Keratinocyte (primary cell): Measurements from ENCODE around the gene YIPF2. TPM values are rescaled to one million over a fixed set of nuclear protein-coding genes. Genes with fewer than 3 reads are reported as not detected.

Experiments
- DNase-seq: peaks from one replicate; pipeline ENCODE4 v3.0.0-alpha.2; 2011; ENCODE audit warnings: low read depth, missing footprints, low spot score
- FAIRE-seq: peaks from 2 replicates; lab custom pipeline; 2011; peaks lifted over from hg19 to GRCh38; lab: Jason Lieb, UNC
- H2AFZ ChIP-seq: 2 replicates; pipeline ENCODE4 v1.6.0; 2012; ENCODE audit warnings: low read length, control low read depth, inconsistent platforms; ENCODE audit not compliant: control insufficient read depth
- H3K27ac ChIP-seq: 2 replicates; pipeline ENCODE4 v1.5.1; 2011; ENCODE audit warnings: low read length; ENCODE audit not compliant: control insufficient read depth, insufficient read depth
- H3K27me3 ChIP-seq: 3 replicates; pipeline ENCODE4 v1.6.0; 2011; ENCODE audit warnings: low read length; ENCODE audit not compliant: control insufficient read depth, insufficient read depth; ENCODE audit errors: extremely low read depth
- H3K36me3 ChIP-seq, 2 experiments: 2 replicates in 1 of 2; 3 replicates in 1 of 2; pipeline ENCODE4 v1.5.1; 2011; ENCODE audit warnings: low read length in 2 of 2, mild to moderate bottlenecking in 1 of 2; ENCODE audit not compliant: control insufficient read depth in 2 of 2, insufficient read depth in 2 of 2; ENCODE audit errors: extremely low read depth in 1 of 2
- H3K4me1 ChIP-seq: 3 replicates; pipeline ENCODE4 v1.5.1; 2011; ENCODE audit warnings: low read length; ENCODE audit not compliant: control insufficient read depth, insufficient read depth; ENCODE audit errors: extremely low read depth
- H3K4me2 ChIP-seq: 3 replicates; pipeline ENCODE4 v1.6.0; 2011; ENCODE audit warnings: low read depth, low read length; ENCODE audit not compliant: control insufficient read depth, insufficient read depth; ENCODE audit errors: extremely low read depth
- H3K4me3 ChIP-seq, 3 experiments: fragments of 200-600 bp in 1 of 3; sonication (generic) in 1 of 3; 2 replicates in 2 of 3; 3 replicates in 1 of 3; pipeline ENCODE4 v1.5.1; 2011 to 2016; ENCODE audit warnings: low read length in 3 of 3, mild to moderate bottlenecking in 3 of 3, control low read depth in 2 of 3, inconsistent platforms in 1 of 3, low read depth in 1 of 3, mixed read lengths in 1 of 3, mixed run types in 1 of 3, moderate library complexity in 1 of 3; ENCODE audit not compliant: control insufficient read depth in 2 of 3, insufficient read depth in 2 of 3; ENCODE audit errors: extremely low read depth in 1 of 3
- H3K79me2 ChIP-seq: 2 replicates; pipeline ENCODE4 v1.6.0; 2012; ENCODE audit warnings: low read length; ENCODE audit not compliant: control insufficient read depth, insufficient read depth
- H3K9ac ChIP-seq: 3 replicates; pipeline ENCODE4 v1.6.0; 2011; ENCODE audit warnings: low read length; ENCODE audit not compliant: control insufficient read depth, insufficient read depth; ENCODE audit errors: extremely low read depth
- H3K9me1 ChIP-seq: 3 replicates; pipeline ENCODE4 v1.6.0; 2011; ENCODE audit warnings: low read length; ENCODE audit not compliant: control insufficient read depth, insufficient read depth; ENCODE audit errors: extremely low read depth
- H3K9me3 ChIP-seq: 2 replicates; pipeline ENCODE4 v1.5.1; 2012; ENCODE audit warnings: low read depth, low read length; ENCODE audit not compliant: control insufficient read depth
- H4K20me1 ChIP-seq: 3 replicates; pipeline ENCODE4 v1.6.0; 2011; ENCODE audit warnings: low read length; ENCODE audit not compliant: control insufficient read depth, insufficient read depth; ENCODE audit errors: extremely low read depth
- CTCF ChIP-seq, 3 experiments: IDR thresholded peaks in 1 of 3; conservative IDR thresholded peaks in 1 of 3; optimal IDR thresholded peaks in 1 of 3; 2 replicates in 2 of 3; 3 replicates in 1 of 3; pipeline versions ENCODE3 to v1.5.1; 2011; ENCODE audit warnings: low read length in 3 of 3, mild to moderate bottlenecking in 3 of 3, moderate library complexity in 2 of 3, control low read depth in 1 of 3, inconsistent platforms in 1 of 3; ENCODE audit not compliant: insufficient read depth in 2 of 3; ENCODE audit errors: extremely low read depth in 1 of 3
- EZH2 ChIP-seq: IDR thresholded peaks from one replicate; pipeline ENCODE4 v1.6.1; 2012; ENCODE audit warnings: inconsistent platforms, mild to moderate bottlenecking, low read length, moderate library complexity
- dilution Hi-C: fragments of 300-500 bp; cut with MboI; formaldehyde crosslinking; loops from one replicate; pipeline ENCODE4 v1.7.0; 2020; ENCODE audit warnings: low sequenced_read_pairs; ENCODE audit not compliant: extremely low pct_ligation_motif_present
- polyA plus RNA-seq, 5 experiments: library from polyadenylated mRNA; depleted of rRNA in 3 of 5; stranded (reverse) in 3 of 5; stranded (forward) in 1 of 5; unstranded in 1 of 5; fragments of >200 nt; gene quantifications; 1 replicate in 1 of 5; 2 replicates in 3 of 5; 3 replicates in 1 of 5; pipeline versions ENCODE4 v1.2.1 to v1.2.3, GENCODE V29; 2011 to 2012; ENCODE audit warnings: missing spikeins in 2 of 5, low read depth in 1 of 5, low replicate concordance in 1 of 5

Gene YIPF2
- polyA plus RNA-seq, 1 donor (not counting 4 experiments of a cell fraction or from before 2014, with no cell fraction given) = 26.9 TPM

GRCh38 chr19:10915130-10916091 lies 13.0 kb downstream of the YIPF2 start:
- no peak overlapping the region for H3K4me2 ChIP-seq
- no peak for TF ChIP-seq CTCF (optimal IDR thresholded peaks at IDR 0.05 in 1 of 3, IDR thresholded peaks at IDR 0.05 in 1 of 3, conservative IDR thresholded peaks at IDR 0.05 in 1 of 3; ENCODE audit: extremely low read depth in 1 of 3, insufficient read depth in 2 of 3, low read length in 3 of 3)
- no peak overlapping the region for H3K4me3 ChIP-seq
- H3K27me3 ChIP-seq = no peaks in the 10 kb centered on the region
- no peaks in the 10 kb centered on the region for H3K79me2 ChIP-seq
- H4K20me1 ChIP-seq = no peaks in the 10 kb centered on the region
- H2AFZ ChIP-seq = no peak overlapping the region
- no peak overlapping the region for H3K27ac ChIP-seq
- no peaks in the 10 kb centered on the region for H3K9me3 ChIP-seq
- dilution Hi-C loops = no loop called here
- H3K36me3 ChIP-seq = peaks cover 26 to 29% of the 10 kb centered on the region in 2 experiments
- no peak for FAIRE-seq
- peaks cover 4% of the 10 kb centered on the region for H3K4me1 ChIP-seq
- H3K9me1 ChIP-seq = no peaks in the 10 kb centered on the region
- H3K9ac ChIP-seq = no peak overlapping the region
- DNase-seq = no peak

- Histone ChIP-seq H3K4me2 (no peak overlapping the region), H3K4me3 (no peak overlapping the region), H3K9me1 (no peaks in the 10 kb centered on the region), H3K36me3 (peaks cover 19 to 20% of the 10 kb centered on the region in 2 experiments), H4K20me1 (no peaks in the 10 kb centered on the region), H2AFZ (no peak overlapping the region), H3K27ac (no peak overlapping the region), H3K4me1 (peaks cover 4% of the 10 kb centered on the region), H3K27me3 (no peaks in the 10 kb centered on the region), H3K9me3 (no peaks in the 10 kb centered on the region), H3K79me2 (no peaks in the 10 kb centered on the region), H3K9ac (no peak overlapping the region)
- FAIRE-seq = no peak
- TF ChIP-seq EZH2 = no peak
- dilution Hi-C loops = no loop called here
- DNase-seq = no peak
Measured at GRCh38 chr19:10913716-10914340, 14.6 kb downstream of the YIPF2 start.
